Stimulated activated CD8-positive, alpha-beta memory T cell treated with anti-CD3 and anti-CD28 coated beads, Interleukin-15, amount 100 ng/mL, for 1 hour (primary cell): Measurements from ENCODE around the gene PERP.
"Not testable (repeated sequence)": the region's sequence is repeated elsewhere in the genome, so short reads cannot be mapped to it uniquely, and the experiment has no call there.

Source experiments
- DNase-seq: peaks from one replicate; pipeline ENCODE4 v3.0.0-alpha.2; 2020; ENCODE audit warnings: low read depth

The PERP gene

GRCh38 chr6:138105446-138105845 lies 1.8 kb downstream of the PERP start:
- no peak for DNase-seq

DNA sequence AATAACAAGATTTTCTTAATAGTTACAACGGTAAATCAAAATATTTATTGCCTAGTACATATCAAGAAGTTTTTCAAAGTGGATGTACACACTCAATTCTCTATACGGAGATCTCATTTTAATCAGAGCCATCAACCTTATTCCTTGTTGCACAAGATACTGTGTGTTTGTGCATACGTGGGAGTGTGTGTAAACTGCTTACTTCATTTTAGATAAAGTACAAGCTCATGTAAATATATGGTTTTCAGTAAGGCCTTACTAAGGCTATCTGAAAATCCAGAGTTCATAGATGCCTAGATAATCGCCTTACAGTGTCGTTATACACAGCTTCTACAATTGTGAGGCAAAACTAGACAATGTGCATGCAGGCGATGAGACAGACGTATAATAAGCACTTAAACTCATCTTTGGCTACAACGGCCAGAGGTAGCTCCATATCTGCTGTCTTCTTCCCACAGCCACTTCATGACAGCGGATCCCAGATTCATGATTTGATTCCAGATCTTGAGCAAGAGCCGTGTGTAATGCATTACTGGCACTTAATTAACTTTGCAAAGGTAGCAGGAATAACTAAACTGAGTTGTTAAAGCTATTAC lies 2.5 kb downstream of the PERP start:
- DNase-seq, result no peak

GRCh38 chr6:138103871-138104270 lies 3.3 kb downstream of the PERP start:
- no peak for DNase-seq

GRCh38 chr6:138101946-138102731 lies 5.1 kb downstream of the PERP start:
- no peak for DNase-seq

DNA sequence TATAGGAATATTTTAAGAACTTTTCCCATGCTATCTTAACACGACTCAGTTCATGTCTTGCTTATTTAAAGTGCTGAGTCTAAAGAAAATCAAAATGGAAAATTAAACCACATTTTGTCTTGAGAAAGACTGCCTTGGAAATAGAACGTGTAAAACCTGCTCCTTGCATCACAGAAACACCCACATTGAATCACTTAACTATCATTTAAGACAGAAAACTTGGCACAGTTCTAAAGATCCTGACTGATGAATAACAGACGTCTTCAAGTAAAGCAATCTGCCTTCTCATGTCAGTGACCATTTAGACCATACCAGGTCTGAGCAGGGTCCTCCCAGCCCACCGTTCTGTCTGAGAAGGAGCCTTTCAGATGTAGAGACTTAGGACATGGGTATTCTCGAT lies 7.4 kb downstream of the PERP start:
- no peak for DNase-seq

DNA sequence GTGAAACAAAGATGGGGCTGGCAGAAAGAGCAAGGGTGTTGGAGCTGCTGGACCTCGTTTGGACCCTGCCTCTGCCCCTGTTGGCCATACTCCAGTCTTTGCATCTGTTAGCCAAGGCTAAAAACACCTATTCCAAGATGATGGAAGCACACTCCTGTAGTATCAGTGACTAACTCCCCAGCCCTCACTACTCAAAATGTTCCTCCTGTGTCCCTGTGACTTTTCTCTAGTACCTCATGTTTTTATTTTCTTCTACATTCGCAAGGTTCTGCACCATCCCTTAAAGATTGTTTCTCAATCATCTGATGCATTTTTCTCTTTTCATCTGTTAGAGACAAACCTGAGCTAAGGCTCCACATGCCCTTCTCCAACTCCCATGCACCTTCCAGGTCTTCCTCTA lies 8.9 kb downstream of the PERP start:
- no peak for DNase-seq

GRCh38 chr6:138094260-138094659 lies 13.0 kb downstream of the PERP start:
- DNase-seq, result no peak

DNA sequence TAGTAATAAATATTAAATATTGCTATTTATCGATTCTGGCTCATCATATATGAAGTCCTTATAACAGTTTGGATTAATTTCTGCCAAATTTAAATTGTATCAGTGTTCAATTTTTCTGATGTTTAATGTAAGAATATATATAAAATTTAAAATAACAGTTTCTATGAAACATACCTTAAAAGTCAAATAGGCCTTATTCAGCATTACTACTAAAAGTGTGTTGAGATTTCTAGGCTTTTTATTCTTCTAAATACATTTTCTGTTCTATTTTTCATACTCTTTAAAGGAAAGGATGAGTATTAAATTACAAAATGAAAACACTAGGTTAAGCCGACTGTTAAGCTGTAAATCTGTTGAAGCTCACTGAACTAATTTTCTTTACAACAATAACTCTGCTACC lies 13.6 kb downstream of the PERP start:
- no peak for DNase-seq

GRCh38 chr6:138092686-138093085 lies 14.5 kb downstream of the PERP start:
- DNase-seq, result no peak

- DNase-seq, result no peak
Measured at GRCh38 chr6:138089325-138089724, 17.9 kb downstream of the PERP start.

DNA sequence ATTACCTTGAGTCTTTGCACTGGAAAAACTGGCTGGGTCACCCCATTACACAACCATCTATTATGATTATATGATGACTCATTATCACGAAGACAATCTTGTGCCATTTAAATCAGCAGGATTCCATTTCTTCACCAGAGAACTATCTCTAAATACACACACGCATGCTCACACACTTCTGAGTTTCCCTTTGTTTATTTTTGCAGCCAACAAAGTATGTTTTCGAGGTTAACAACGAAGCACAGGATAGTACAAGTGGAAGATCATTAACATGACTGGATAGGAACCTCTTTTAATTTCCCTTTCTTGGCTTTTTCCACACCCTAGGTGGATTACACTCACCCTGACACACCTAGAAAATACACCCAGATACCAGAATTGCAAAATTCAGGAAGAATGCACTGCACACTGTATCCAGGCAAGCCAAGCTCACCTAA lies 18.9 kb downstream of the PERP start:
- DNase-seq, result no peak

DNA sequence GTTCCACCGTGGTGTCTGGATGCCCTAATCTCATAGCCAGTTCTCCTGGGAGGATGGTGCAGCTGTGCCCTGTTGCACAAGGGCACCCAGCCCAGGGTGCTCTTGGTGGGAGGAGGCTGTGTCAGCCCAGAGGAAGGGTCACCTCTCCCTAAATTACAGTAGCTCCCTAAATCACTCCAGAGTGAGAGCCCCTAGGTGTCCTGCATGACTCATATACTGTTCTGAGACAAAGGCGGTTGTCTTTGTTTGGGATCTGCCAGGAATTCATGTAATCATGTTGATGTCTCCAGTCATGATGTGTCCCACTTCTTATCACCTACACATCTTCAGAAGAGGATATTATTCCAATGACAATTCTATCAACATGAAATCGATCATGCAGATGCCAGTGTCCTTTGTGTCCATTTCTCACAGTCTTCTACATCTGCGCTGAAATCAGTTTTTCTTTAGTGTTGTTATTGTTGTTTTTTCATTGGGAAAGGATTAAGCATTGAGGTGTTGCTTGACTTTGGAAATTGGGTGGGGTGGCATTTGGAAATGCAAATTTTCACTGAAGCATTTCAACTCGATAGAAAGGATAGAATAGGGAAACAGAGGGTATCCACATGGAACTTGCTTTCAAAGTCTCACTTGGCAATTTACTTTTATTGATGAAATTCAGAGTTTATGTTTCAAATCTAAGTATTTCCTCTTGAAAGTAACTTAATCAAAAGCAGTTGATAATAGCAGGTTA lies 19.5 kb downstream of the PERP start:
- DNase-seq, result no peak

GRCh38 chr6:138086573-138087196 lies 20.5 kb downstream of the PERP start:
- DNase-seq, result no peak

DNA sequence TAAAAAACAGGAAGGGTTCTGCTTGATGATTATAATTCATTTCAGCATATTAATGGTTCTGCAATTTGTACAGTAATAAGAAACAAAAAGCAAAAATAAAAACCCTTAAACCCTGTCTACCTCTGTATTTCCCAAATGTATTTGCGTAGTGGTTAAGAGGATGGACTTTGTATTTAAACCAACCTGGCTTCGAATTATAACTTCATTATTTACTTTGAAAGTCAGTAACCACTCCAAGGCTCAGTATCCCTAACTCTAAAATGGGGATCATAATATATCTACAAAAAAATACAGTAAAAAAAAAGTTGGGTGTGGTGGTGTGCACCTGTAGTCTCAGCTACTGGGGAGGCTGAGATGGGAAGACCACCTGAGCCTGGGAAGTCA lies 21.4 kb downstream of the PERP start:
- no peak for DNase-seq

DNA sequence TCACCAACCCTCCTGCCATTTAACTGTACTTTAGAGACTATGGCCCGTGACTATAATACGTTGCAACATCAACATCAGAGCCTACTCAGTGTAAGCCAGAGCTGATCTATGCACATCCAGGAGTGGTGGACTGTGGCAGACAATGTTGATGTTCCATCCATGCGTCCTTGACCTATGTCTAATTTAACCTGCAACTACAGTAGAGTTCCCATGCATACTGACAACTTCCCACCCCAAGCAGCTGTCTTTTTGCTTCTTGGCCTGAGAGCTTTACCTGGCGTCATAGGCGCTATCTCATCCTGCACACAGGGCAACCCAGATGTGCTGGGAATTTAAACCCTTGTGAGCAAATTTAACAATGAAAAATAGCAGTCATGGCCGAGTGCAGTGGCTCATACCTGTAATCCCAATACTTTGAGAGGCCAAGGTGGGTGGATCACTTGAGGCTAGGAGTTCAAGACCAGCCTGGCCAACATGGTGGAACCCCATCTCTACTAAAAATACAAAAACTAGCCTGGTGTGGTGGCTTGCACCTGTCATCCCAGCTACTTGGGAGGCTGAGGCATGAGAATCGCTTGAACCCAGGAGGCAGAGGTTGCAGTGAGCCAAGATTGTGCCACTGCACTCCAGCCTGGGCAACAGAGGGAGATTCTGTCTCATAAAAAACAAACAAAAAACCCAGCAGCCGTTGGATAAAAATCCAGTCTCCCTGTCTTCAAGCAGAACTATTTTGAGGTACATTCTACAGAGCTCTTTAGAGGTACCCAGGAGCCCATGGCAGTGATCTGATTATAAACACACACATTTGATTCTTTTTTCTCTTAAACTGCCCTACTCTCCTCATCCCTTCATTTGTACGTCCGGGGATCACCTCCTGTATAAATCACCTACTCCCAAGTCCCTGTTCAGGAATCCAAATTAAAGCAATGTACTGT lies 22.0 kb downstream of the PERP start:
- DNase-seq, result no peak

DNA sequence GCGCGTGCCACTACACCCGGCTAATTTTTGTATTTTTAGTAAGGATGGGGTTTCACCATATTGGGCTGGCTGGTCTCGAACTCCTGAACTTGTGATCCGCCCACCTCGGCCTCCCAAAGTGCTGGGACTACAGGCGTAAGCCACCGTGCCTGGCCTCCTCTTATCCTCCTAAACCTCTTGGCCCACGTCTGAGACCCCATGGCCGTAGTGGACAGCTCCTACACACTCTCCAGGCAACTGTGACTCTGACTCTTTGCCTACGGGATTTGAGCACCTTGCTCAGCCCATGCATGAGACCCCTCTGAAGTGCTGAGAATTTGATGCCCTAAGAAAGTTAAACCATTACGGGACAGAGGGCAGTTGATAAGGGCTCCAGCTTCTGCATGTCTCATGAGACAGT lies 25.0 kb downstream of the PERP start:
- no peak for DNase-seq

DNA sequence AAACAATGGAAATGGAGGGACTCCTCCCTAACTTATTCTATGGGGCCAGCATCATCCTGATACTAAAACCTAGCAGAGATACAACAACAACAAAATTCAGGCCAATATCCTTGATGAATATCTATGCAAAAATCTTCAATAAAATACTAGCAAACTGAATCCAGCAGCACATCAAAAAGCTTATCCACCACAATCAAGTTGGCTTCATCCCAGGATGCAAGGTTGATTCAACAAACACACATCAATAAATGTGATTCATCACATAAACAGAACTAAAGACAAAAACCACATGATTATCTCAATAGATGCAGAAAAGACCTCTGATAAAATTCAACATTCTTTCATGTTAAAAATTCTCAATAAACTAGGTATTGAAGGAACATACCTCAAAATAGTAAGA lies 27.7 kb downstream of the PERP start:
- DNase-seq, result not testable (repeated sequence)

DNA sequence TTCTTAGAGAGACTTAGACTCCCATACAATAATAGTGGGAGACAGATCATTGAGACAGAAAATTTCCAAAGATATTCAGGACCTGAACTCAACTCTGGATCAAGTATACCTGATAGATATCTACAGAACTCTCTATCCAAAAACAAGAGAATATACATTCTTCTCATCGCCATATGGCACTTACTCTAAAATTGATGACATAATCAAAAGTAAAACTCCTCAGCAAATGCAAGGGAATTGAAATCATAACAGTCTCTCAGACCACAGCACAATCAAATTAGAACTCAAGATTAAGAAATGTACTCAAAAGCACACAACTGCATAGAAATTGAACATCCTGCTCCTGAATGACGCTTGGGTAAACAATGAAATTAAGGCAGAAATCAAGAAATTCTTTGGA lies 28.7 kb downstream of the PERP start:
- no peak for DNase-seq

- no peak for DNase-seq
Measured at GRCh38 chr6:138073264-138073663, 34.0 kb downstream of the PERP start.

GRCh38 chr6:138063726-138064125 lies 43.5 kb downstream of the PERP start:
- no peak for DNase-seq

DNA sequence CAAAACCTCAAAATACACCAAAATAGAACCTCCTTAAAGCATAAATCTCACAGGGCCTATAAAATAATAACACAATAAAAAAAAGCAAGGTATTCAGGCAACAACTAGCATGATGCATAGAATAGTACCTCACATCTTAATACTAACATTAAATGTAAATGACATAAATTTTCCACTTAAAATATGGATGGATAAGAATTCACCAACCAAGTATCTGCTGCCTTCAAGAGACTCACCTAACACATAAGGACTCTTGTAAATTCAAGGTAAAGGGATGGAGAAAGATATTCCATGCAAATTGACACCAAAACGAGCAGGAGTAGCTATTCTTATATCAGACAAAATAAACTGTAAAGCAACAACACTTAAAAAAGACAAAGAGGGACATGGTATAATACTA lies 52.2 kb downstream of the PERP start:
- DNase-seq, result no peak

DNA sequence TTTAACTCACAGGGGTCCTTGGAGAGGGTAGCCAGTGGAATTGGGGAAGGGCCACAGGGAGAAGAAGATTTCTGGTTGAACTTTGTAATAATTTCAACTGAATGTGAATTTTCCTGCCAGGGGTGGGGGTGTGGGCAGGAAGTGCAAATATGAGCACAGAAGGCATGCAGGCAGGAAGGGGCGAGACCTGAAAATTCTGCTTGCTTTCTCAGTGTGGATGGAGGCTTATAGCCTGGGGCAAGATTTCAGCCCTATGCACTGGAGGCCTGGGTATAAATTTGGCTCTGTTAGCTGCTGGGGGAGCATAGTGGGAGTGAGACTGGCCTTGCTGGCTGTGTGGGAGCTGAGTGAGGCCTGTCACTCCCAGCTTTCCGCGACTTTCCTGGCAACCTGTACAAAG lies 54.4 kb downstream of the PERP start:
- DNase-seq, result no peak
